HG03460 (cell line): ENCODE measurements around the gene MCAT.
"Not testable (repeated sequence)": the region's sequence is repeated elsewhere in the genome, so short reads cannot be mapped to it uniquely, and the experiment has no call there.

Source experiments
- ATAC-seq: cut with Tn5 transposase; IDR thresholded peaks from one replicate; pipeline ENCODE4 v1.9.1; 2021; ENCODE audit not compliant: unreplicated experiment

The MCAT gene

DNA sequence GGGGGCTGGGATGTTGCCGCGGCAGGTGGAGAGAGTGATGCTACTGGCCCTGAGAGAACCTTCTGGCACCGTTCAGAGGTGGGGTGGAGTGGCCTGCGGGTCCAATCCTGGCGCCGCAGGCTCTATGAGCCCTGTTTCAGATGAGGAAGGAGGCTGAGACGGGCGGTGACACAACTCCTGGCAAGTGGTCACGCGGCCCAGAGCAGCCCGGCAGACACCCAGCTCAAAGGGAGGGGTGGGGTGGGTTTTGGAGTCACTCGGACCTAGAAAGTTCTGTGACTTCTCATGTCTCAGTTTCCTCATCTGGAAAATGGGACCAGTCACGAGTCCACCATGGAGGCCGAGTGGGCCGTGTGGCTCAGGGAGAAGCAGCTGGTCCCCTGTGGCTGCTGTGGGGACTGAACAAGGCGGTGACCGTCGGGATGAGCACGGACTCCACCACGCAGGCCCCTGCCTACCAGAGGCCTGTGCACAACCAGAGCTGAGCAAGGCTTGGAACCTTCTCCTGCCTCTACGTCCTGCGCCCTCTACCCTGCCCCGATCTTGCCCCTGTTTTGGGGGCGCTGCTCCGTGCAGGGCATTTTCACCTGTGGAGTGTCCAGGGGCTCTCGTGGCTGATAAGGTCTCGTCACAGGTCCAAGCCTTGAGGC, 11.8 kb upstream of the MCAT start:
- no peak for ATAC-seq

DNA sequence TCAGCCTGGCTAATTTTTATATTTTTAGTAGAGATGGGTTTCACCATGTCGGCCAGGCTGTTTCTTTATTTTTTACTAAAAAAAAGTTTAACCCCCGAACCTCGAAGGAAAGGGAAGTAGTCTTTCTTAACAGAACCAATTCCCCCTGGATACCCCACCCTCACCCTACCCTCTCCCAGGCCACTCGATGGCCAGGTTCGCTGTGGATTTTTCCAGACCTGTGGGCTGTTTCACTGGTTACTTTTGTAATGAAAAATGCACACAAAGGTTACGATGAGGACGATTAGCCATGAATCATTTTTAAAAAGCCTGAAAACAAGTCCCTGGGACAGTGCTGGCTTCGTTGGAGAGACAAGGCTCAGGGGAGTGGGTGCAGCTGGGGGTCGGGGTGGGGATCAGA, 10.7 kb upstream of the MCAT start:
- no peak for ATAC-seq

DNA sequence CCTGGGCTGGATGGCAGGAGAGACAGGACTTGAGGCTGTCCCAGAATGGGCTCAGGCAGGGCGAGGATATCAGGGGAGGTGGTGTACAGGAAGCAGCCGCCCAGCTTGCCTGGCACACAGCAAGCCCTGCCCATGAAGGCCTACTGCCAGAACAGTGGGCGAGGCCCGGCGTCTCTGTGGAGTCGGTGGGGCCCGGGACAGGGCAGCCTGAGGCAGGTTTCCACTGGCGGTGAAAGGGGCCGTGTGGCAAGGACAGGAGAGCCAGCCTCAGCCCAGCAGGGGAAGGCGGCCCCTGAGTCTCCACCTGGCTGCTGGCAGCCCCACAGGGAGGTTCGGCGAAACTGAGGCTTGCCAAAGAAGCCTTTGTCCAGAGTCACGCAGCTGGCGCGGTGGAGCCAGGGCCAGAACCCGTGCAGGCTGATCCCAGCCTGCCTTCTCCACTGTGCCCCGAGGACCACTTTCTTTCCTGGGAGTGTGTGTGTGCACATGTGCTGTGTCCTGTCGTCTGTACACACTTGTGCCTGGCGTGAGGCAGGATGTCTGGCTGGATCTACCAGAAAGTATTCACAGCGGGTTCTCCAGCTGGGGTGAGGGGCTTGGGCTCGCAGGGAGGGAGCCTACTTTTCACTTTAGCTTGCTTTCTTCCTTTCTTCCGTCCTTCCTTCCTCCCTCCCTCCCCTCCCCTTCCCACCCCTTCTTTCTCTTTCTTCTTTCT, 9.3 kb upstream of the MCAT start:
- no peak for ATAC-seq

DNA sequence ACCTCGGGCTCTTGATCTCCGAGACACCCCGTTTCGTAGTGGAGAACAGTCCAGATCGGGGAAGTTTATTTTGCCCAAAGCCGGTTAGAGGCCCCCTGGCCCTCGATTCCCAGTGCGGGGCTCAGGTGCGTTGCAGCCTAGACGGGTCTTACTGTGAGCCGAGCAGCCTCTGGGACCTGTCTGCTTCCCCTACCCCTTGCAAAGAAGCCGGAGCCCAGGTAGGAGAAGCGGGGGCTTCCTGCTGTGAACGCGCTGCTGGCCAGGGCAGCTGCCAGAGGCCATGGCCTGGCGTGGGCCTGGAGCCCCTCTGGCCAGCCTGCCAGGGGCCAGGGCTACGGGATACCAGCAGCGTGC, 8.8 kb upstream of the MCAT start:
- ATAC-seq: no peak

DNA sequence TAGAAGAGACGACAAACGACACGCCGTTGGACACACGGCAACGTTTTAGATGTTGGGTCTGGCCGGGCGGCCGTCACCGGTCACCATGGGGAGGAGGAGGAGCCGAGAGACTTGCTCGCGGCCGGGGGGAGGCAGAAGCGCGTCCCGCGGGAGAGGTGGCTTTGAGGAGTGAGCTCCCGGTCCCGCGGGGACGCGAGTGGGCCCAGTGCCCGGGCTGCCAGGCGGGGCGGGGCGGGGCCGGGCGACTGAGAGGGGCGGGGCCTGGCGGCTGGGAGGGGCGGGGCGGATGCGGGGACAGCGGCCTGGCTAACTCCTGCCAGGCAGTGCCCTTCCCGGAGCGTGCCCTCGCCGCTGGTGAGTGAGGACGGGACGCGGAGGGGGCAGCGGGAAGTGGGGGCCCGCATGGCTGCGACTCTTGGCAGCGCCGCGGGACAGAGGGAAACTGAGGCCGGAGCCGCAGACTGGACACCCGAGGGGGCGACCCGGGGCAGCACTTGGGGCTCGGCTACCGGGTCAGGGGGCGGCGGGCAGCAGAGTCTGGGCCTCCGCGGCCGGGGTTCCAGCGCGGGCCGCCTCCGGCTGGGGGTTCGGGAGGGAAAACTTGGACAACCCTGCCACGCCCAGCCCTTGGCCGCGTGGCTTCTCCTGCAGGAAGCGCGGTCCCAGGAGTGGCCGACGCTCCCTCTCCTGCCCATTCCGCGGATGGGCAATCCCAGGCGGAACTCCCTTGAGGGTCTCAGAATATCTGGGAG, 8.2 kb upstream of the MCAT start, which contains the start of gene TSPO:
TSS of gene TSPO (plus strand) at position 309 of the 752 bp plus-strand sequence. CDS start 7,680 bp downstream, outside the sequence.
- ATAC-seq: no peak

DNA sequence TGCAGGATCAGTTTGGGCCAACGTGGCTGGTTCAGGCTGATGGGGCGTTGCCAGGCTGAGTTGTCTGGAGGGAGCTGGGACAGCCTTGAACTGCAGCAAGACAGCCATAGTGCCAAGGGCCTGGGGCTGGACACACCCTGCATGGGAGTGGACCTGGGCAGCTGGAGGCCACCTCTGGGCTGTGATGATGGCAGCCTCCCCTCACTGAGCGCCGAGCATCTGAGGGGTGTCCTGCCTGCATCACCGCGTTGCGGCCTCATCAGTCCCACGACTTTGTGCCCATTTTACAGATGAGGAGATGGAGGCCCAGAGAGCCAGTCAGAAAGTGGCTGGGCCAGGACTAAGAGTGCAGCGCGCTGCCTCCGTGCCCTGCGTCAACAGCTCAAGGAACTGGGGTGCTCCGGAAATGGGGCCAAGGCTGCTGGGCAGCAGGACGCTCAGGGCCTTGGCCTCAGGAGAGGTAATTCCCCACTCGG, 7.6 kb upstream of the MCAT start:
- ATAC-seq: no peak

DNA sequence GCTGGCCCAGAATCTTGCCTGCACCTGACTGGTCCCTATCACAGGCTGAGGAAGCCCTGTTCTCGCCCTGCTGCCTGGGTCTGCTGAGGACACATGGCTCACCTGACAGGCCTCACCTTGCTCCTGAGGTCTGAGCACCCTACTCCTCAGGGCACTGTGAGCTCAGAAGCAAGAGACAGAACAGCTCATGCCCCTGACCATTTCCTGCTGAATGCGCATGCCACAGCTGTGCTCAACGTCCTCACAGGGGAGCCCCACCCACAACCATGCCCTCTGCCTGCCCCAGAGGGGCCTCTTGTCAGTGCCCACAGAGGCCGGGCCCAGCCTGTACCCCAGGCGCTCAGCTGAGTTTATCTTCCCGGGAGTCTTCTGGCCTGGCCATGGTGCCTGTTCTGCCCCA, 5.4 kb upstream of the MCAT start:
- ATAC-seq: no peak

DNA sequence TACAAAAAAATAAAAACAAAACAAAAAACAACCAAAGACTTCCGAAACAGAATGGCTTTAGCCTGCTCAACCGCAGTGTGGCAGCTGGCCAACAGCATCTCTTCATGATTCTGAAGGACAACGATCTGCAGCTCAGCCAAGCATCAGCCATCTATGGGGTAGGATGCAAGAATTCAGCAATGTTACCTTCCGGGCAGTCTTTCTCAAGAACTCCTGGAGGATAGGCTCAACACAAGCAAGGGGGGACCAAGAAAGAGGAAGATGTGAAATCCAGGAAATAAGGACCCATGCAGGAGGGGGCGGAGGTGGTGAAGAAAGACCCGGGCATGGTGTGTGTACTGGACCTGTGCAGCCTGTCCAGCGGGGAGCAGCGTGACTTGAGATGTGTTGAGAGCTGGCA, 4.6 kb upstream of the MCAT start:
- ATAC-seq: no peak

DNA sequence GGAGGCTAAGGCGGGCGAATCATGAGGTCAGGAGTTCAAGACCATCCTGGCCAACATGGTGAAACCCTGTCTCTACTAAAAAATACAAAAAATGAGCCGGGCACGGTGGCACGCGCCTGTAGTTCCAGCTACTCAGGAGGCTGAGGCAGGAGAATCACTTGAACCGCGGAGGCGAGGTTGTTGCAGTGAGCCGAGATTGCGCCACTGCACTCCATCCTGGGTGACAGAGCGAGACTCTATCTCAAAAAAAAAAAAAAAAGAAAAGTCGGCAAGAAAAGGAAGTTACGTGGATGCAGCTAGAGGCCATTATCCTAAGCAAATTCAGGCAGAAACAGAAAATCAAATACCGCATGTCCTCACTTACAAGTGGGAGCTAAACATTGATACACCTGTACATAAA, 3.1 kb upstream of the MCAT start:
- not testable (repeated sequence) for ATAC-seq

DNA sequence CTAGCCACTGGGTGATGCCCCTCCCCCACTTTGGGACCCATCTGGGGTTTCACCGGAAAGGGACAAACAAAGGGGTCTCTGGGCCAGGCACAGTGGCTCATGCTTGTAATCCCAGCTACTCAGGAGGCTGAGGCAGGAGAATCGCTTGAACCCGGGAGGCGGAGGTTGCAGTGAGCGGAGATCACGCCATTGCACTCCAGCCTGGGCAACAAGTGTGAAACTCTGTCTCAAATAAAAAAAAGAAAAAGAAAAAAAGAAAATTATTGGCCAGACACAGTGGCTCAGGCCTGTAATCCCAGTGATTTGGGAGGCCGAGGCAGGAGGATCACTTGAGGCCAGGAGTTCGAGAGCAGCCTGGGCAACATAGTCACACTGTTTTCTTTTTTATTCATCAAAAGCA, 2.2 kb upstream of the MCAT start:
- not testable (repeated sequence) for ATAC-seq

DNA sequence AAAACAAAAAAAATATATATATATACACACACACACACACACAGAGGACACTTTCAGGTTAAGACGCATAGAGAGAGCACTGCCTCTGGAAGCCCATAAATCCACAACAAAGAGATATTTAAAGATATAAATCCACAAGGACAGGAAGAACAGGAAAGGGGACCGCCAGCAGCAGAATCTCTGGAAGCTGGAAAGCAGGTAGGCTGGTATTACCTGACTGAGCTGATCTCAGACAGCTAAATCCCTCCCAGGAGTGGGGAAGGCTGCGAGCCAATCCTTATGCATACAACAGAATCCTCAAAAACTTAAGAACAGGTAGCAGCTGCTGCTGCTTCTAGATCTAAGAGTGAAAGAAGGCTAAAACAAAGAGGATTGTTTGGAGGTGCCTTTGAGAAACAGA, 1.8 kb upstream of the MCAT start:
- no peak for ATAC-seq

DNA sequence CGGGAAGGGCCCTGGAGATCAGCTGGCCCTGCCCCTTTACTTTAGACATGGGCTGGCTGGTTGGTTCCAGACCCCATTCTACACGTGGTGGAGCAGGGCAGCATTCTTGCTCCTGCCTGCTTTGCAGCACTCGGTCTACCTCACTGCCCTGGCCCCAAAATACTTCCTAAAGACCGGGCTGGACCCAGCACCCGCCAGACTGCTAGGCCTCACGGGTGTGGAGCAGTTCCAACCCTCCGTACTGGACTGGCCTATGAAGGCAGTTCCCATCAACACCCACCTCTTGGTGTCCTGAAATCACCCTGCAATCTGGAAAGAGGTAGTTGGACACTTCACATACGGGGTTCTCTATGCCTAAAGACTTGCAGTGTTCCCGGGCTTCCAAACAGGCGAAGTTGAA, 6.4 kb downstream of the MCAT start:
- ATAC-seq: no peak

DNA sequence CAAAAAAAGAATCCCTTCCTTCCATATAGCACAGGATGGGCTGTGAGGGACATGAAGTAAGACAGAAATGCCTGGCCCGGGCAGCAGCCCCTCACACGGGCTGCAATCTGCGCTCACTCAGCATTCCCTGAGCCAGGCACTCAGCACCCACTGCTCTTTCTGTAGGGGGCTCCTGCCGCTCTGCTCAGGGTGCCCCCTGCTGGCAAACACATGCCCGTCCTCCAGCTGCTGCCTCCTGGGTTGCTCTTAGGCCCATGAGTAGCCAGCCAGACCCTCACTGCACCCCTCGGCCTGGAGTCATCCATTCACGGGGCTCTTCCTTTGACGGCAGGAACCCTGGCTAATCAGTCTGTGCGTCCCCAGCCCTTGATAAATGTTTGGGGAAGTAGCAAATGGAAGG, 6.9 kb downstream of the MCAT start:
- no peak for ATAC-seq

DNA sequence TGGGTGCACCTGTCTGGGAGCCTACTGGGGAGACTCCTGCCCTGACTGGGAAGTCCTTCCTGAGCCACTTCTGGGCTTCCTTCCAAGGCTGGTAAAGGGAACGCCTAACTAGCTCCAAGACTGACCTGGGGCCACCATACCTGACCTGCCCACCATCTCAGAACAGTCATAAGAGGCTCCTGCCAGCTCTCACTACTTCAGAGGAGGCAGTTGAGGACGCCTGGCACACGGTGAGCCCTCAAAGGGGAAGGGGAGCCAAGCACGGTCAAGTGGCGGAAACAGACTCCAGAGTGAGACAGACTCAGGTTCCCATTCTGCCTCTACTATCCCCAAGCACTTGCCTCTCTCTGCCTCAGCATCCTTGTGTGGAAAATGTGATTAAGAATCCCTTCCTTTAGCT, 7.6 kb downstream of the MCAT start:
- no peak for ATAC-seq

DNA sequence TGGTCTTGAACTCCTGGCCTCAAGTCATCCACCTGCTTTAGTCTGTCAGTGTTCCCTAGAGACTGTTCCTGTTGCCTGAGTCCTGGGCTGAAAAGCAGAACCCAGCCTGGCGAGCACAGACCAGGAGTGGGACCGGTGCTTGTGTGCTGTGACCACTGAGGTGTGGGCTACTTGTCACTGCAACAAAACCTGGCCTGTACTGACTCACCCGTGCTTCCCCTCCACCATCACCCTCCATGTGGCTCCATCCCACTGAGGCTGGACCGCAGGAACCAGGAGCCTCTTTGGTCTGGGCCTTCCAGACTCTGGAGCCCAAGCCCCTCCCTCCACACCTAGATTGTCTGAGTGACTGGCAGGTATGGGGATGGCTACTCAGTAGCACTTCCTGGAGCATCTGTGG, 8.6 kb downstream of the MCAT start:
- ATAC-seq: no peak

DNA sequence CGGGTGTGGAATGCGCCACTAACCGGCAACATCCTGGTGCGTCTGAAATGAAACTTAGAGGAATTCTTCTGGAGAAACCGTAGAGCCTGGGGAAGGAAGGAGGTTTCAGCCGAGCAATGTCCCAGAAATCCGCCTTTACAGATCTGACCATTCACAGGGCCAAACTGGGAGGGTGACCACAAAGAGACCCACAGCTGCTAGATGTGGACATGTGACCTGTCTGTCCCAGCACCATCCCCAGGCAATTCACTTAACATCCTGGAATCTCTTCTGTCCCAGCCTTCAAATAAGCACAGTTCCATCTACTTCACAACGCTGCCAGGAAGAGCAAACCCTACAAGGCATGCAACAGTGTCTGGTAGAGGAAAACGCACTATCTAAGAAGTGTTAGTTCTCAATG, 9.8 kb downstream of the MCAT start:
- ATAC-seq: no peak

DNA sequence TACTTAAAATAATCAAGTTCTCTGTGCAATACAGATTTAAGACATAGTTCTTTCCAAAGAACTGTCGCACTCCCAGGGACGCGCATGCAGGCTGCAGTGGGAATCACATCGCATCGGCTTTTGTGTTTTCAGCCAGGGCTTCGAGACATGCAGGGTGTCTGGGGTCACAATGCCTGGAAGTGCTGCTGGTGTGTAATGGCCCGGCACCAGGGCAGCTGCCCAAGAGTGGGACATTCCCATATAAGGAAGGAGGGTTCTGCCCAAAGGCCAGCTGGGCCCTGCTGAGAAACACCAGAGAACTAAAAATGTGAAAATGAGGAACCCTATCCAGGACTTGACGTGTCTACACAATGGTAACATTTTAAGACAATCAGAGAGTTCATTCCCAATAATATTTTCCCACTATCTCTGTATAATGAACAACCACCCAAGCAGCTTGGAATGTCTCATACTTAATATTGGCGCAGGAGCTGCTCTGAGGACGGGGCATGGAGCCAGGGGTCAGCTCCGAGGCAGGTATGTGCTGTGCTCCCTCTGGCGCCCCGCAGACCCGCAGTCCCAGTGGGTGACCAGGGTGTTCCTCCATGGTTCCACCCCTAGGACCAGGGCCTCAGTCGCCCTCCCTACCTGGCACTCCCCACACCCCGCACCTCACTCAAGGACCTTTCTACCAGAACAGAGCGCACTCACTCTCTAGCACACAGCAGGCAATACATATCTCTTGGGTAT, 11.3 kb downstream of the MCAT start:
- ATAC-seq: no peak

DNA sequence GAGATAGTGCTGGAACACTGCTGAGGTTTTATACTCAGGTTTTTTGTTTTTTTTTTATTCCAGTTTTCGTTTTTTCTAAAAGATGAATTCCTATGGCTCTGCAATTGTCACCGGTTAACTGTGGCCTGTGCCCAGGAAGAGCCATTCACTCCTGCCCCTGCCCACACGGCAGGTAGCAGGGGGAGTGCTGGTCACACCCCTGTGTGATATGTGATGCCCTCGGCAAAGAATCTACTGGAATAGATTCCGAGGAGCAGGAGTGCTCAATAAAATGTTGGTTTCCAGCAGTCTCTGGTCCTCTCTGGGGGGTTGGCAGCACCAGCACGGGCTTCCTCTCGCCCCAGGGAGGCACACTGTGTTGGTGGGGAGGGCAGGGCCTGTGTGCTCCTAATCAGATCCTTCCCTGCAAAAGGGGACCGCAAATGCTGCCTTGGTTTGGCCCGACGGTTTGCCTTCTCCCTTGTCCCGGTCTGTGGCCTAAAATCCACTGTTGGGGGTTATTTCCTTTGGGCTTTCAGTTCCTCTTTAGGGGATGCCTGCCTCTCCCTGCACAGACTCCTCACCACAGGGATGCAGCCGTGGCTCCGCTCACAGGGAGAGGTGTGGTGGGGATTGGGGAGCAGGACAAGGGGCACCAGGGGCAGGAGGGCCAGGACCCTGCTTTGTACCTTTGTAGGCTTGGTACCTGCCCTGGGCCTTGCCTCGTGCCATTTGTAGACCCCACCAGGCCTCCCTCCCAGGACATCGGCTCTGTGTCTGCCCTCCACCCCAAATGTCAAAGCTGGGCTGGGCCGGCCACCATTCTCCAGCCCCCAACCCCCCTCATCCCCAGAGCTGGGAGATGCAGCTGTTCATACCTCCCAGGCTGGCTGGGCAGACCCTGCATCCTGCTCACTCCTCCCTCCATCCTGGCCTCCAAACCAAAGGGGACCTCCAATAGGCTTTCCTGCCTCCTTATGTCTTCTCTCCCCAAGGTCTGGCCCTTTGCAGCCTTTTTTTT, 13.5 kb downstream of the MCAT start:
- ATAC-seq: no peak

DNA sequence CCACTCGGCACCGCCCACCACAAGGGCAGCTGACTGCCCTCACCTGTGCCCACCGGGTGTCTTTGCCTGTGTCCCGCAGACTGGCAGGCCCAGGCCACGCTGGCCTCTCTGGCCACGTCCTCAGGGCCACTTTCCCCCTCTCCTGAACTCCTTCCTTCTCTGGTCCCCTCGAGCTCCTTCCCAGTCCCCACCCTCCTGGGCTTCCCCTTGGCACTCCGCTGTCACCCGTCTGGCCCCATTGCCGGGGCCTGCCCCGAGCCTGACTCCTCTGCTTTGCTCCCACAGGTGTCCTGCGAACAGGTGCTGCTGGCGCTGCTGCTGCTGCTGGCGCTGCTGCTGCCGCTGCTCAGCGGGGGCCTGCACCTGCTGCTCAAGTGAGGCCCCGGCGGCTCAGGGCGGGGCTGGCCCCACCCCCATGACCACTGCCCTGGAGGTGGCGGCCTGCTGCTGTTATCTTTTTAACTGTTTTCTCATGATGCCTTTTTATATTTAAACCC, 14.2 kb downstream of the MCAT start:
- ATAC-seq: no peak

DNA sequence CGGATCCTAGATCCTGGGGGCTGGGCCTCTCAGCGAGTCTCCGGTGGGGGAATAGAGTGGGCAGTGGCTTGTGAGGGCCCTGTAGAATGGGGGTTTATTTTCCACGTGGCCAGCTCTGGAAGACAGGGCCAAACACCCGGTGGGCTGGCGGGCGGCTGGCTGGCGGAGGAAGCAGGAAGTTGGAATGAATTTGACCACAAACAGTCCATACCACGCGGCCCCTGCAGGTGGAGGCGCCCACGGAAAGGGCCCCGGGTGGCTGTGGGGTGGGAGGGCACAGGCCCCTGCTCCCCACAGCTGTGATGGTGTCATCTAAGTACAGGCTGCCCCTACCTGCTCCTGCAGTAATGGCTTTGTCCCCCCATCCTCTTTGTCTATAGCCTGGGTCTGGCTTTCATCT, 15.1 kb downstream of the MCAT start:
- ATAC-seq: no peak
